ENCODE results near the gene ASMTL.
A peak's percentile ranks its signal among the peaks of the same experiment; 100 is the strongest.

Gene ASMTL

DNA sequence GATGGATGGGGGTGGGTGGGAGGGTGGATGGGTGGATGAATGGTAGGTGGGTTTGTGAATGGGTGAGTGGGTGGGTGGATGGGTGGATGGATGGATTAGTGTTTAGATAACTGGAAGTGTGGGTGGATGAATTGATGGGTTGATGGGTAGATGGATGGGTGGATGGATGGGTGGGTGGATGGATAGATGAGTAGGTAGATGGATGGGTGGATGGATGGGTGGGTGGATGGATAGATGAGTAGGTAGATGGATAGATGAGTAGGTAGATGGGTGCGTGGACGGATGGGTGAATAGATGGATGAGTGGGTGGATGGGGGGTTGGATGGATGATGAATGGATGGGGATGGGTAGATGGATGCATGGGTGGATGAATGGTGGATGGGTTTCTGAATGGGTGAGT is 20.3 kb upstream of the ASMTL start:
- H3K4me3 ChIP-seq (ENCODE audit: low read depth in 1 of 2, low read length in 1 of 2): no peak overlapping the region
- peaks cover 15 to 19% of the 10 kb centered on the region in 2 experiments for H3K4me1 ChIP-seq (ENCODE audit: control insufficient read depth in 1 of 2, insufficient read depth in 1 of 2, low read depth in 1 of 2, low read length in 1 of 2)
- no peak overlapping the region for H3K27ac ChIP-seq
- no peaks in the 10 kb centered on the region for H3K36me3 ChIP-seq
- H3K9me3 ChIP-seq: no peaks in the 10 kb centered on the region
- TF ChIP-seq, protein P1, sequence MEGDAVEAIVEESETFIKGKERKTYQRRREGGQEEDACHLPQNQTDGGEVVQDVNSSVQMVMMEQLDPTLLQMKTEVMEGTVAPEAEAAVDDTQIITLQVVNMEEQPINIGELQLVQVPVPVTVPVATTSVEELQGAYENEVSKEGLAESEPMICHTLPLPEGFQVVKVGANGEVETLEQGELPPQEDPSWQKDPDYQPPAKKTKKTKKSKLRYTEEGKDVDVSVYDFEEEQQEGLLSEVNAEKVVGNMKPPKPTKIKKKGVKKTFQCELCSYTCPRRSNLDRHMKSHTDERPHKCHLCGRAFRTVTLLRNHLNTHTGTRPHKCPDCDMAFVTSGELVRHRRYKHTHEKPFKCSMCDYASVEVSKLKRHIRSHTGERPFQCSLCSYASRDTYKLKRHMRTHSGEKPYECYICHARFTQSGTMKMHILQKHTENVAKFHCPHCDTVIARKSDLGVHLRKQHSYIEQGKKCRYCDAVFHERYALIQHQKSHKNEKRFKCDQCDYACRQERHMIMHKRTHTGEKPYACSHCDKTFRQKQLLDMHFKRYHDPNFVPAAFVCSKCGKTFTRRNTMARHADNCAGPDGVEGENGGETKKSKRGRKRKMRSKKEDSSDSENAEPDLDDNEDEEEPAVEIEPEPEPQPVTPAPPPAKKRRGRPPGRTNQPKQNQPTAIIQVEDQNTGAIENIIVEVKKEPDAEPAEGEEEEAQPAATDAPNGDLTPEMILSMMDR (IDR thresholded peaks at IDR 0.05): no peak
- no peaks in the 10 kb centered on the region for H3K27me3 ChIP-seq

DNA sequence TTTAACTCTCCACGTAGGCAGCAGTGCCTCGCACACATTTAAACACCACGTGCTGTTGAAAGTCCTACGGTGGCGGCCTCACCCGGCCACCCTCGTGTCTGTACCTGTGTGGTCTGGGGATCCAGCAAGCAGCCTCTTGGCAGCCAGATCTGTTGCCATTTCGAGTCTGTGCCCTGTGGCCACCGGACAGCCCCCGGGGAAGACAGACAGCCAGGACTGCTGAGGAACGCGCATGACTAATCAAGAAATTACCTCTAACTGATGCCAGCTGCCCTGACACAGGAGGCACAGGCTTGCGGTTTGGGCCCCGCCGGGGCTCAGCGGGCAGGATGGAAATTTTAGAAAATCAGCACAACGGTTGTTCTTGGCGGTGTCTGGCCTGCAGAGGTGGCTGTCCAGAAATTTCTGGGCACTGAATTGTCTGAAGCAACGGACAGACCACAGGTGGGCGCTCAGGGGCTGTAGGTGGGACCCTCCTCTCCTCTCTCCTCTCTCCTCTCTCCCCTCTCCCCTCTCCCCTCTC is 15.6 kb upstream of the ASMTL start:
- peaks cover 26 to 33% of the 10 kb centered on the region in 2 experiments for H3K4me1 ChIP-seq (ENCODE audit: control insufficient read depth in 1 of 2, insufficient read depth in 1 of 2, low read depth in 1 of 2, low read length in 1 of 2)
- peaks cover 30% of the 10 kb centered on the region for H3K36me3 ChIP-seq
- no peak overlapping the region for H3K4me3 ChIP-seq (ENCODE audit: low read depth in 1 of 2, low read length in 1 of 2)
- no peaks in the 10 kb centered on the region for H3K27me3 ChIP-seq
- TF ChIP-seq, protein P1 (IDR thresholded peaks at IDR 0.05): no peak
- H3K27ac ChIP-seq: peak overlapping the region; percentile 86
- H3K9me3 ChIP-seq: no peaks in the 10 kb centered on the region

DNA sequence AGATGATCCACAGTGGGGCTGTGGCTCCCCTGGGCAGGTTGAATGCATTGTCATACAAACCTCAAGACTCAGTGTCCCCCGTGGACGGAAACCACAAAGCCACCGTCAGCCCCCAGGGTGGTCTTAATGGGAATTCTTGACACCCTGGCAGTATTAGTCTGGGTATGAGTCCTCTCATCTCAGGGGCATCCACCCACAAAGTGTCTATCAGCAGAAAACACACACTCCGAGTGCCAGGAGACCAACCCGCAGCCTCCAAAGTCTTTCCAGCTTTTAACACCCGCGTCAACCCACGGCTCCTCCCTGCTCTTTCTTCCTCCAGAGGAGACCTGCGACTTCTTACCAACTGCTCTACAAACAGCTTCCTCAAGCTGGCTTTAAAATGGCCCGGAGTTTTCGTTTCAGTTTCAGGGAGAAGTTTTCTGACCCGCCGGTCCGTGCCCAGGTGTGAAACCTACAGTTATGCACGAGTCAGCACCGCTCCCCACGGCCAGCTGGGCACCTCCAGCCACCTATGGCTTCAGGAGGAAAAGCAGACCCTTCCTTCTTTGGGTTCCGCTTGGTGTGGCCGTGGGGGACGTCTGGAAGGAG is 14.4 kb upstream of the ASMTL start:
- TF ChIP-seq, protein P1 (IDR thresholded peaks at IDR 0.05): no peak
- H3K27ac ChIP-seq: peak overlapping the region; percentile 86
- no peaks in the 10 kb centered on the region for H3K27me3 ChIP-seq
- peaks cover 26 to 32% of the 10 kb centered on the region in 2 experiments for H3K4me1 ChIP-seq (ENCODE audit: control insufficient read depth in 1 of 2, insufficient read depth in 1 of 2, low read depth in 1 of 2, low read length in 1 of 2)
- H3K4me3 ChIP-seq (ENCODE audit: low read depth in 1 of 2, low read length in 1 of 2): peak overlapping the region; percentile 10 to 39
- H3K36me3 ChIP-seq: peaks cover 34% of the 10 kb centered on the region
- no peaks in the 10 kb centered on the region for H3K9me3 ChIP-seq

DNA sequence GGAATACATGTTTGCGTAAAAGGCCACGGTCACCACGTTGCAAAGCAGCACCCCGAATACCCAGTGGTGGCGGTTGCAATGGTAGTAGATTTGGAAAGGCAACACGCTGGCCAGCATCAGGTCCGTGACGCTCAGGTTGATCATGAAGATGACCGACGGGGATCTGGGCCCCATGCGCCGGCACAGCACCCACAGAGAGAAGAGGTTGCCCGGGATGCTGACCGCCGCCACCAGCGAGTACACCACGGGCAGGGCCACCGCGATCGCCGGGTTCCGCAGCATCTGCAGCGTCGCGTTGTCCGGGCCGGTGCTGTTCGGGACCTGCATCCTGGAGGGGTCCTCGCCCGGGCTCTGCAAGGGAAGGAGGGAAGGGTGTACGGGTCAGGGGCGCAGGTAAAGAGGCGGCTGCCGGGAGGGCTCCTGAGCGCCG is 13.5 kb upstream of the ASMTL start:
- TF ChIP-seq, protein P1 (IDR thresholded peaks at IDR 0.05): no peak
- peak overlapping the region in 1 of 2 experiments; percentile 39 for H3K4me3 ChIP-seq (ENCODE audit: low read depth in 1 of 2, low read length in 1 of 2)
- peaks cover 34% of the 10 kb centered on the region for H3K36me3 ChIP-seq
- peaks cover 20 to 25% of the 10 kb centered on the region in 2 experiments for H3K4me1 ChIP-seq (ENCODE audit: control insufficient read depth in 1 of 2, insufficient read depth in 1 of 2, low read depth in 1 of 2, low read length in 1 of 2)
- H3K27ac ChIP-seq: peak overlapping the region; percentile 86
- H3K27me3 ChIP-seq: no peaks in the 10 kb centered on the region
- no peaks in the 10 kb centered on the region for H3K9me3 ChIP-seq

DNA sequence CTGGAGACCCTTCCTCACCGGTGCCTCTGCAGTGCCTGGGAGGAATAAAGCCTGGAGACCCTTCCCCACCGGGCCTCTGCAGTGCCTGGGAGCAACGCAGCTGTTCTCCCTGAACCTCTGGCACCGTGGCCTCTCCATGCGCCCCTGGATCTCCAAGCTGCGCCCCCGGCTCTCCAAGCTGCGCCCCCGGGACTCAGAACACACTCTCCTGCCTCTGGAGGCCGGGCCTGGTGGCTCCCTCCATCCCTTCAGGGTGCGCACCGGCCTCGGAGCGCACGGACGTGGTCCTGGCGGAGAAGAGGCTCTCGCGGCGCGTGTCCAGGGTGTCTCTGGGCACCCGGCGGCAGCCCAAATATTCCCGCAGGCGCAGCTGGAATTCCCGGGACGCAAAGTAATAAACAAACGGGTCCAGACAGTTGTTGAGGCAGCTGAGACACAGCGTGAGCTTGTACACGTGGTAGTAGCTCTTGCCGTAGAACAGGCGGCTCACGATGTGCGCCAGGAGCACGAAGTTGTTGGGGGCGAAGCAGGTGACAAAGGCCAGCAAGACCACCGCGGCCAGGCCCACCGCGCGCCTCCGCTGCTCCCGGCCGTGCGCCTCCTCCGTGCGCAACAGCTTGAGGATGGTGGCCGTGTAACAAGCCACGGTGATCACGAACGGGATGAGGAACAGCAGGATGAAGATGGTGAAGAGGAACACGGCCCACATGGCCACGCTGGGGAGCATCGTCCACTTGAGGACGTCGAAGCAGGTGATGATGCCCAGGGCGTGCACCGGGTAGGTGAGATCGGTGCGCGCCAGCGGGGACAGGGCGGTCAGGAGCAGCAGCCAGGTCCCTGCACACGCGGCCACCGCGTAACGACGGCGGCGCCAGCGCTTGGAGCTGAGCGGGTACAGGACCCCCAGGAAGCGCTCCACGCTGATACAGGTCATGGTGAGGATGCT is 12.8 kb upstream of the ASMTL start:
- TF ChIP-seq, protein P1 (IDR thresholded peaks at IDR 0.05): no peak
- H3K27ac ChIP-seq: no peak overlapping the region
- peaks cover 20 to 25% of the 10 kb centered on the region in 2 experiments for H3K4me1 ChIP-seq (ENCODE audit: control insufficient read depth in 1 of 2, insufficient read depth in 1 of 2, low read depth in 1 of 2, low read length in 1 of 2)
- H3K27me3 ChIP-seq: no peaks in the 10 kb centered on the region
- no peak overlapping the region for H3K4me3 ChIP-seq (ENCODE audit: low read depth in 1 of 2, low read length in 1 of 2)
- H3K9me3 ChIP-seq: no peaks in the 10 kb centered on the region
- H3K36me3 ChIP-seq: peaks cover 34% of the 10 kb centered on the region
